ENCODE measurements around the gene SCN4B. TPM values are rescaled to one million over a fixed set of nuclear protein-coding genes. Genes with fewer than 3 reads are reported as not detected.

SCN4B gene
- total RNA-seq, 1 experiment from 2014 or later, result 1.6 TPM

DNA sequence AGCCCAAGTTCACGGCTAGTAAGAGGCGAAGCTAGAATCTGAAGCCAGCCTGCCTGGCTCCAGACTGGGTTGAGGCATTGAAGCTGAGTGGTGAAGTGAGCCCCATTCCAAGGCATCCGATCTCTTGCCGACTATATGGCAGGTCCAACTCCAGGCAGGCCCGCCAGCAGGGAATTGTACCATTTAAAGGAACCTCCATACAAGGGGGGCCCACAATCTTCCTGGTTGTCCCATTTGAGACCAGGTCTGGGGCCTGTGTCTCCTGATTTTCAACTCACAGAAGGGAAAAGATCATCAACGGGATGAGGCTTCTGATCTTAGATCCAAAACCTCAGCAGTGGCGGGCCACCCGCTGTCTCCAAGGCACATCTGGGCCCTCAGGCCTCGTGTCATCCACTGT lies 19.7 kb upstream of the SCN4B start:
- Mint-ChIP-seq H3K9me3 (no peaks in the 10 kb centered on the region), H3K4me1 (peaks cover 42 to 52% of the 10 kb centered on the region in 2 experiments), H3K27ac (no peak overlapping the region), H3K4me3 (no peak overlapping the region), H3K27me3 (ENCODE audit: low read depth) (peaks cover 95% of the 10 kb centered on the region), H3K36me3 (ENCODE audit: insufficient read depth in 1 of 3, low read depth in 3 of 3) (no peaks in the 10 kb centered on the region)
- Histone ChIP-seq H3K14ac (ENCODE audit: insufficient read depth, low read length) (no peak overlapping the region), H4K91ac (ENCODE audit: insufficient read length, low read depth, low read length) (no peak overlapping the region), H2BK12ac (ENCODE audit: insufficient read length, low read depth, low read length) (no peak overlapping the region), H2BK5ac (ENCODE audit: insufficient read length, low read length) (no peak overlapping the region), H3K9me3 (ENCODE audit: control insufficient read depth, low read depth, low read length) (no peaks in the 10 kb centered on the region), H3K9ac (ENCODE audit: extremely low read depth, insufficient read length, low read length) (no peak overlapping the region), H3K56ac (ENCODE audit: insufficient read length, low read depth, low read length) (no peak overlapping the region), H4K5ac (ENCODE audit: insufficient read length, low read depth, low read length) (no peak overlapping the region), H3K23ac (ENCODE audit: insufficient read length, low read depth, low read length) (no peak overlapping the region), H3K79me1 (ENCODE audit: insufficient read depth, low read depth, low read length, poor library complexity, severe bottlenecking) (no peaks in the 10 kb centered on the region), H4K8ac (replicated peaks; ENCODE audit: insufficient read length, low read depth, low read length) (no peak overlapping the region), H3K18ac (ENCODE audit: insufficient read length, low read depth, low read length) (no peak overlapping the region), H3T11ph (ENCODE audit: low read length) (no peak overlapping the region), H3K79me2 (ENCODE audit: insufficient read depth, low read length) (no peaks in the 10 kb centered on the region), H3K4me2 (ENCODE audit: insufficient read depth, insufficient read length, low read length) (no peak overlapping the region), H3K23me2 (ENCODE audit: insufficient read length, low read depth, low read length, poor library complexity, severe bottlenecking) (peaks cover 13% of the 10 kb centered on the region), H3K27me3 (ENCODE audit: insufficient read depth, low read length) (peaks cover 33% of the 10 kb centered on the region; the same call in 1 of the 2 replicates), H2BK120ac (ENCODE audit: low read depth, low read length, poor library complexity, severe bottlenecking) (no peak overlapping the region), H2AFZ (ENCODE audit: low read length) (no peak overlapping the region), H4K20me1 (ENCODE audit: control insufficient read depth, insufficient read depth, insufficient read length) (no peaks in the 10 kb centered on the region), H3K4ac (ENCODE audit: low read depth, low read length) (no peak overlapping the region), H3K27ac (ENCODE audit: insufficient read length, low read depth, low read length) (no peak overlapping the region), H2BK15ac (ENCODE audit: low read depth, low read length) (no peak overlapping the region), H2BK20ac (ENCODE audit: low read depth, low read length, poor library complexity, severe bottlenecking) (no peak overlapping the region), H2AK5ac (ENCODE audit: insufficient read length, low read length) (no peak overlapping the region), H3K4me1 (ENCODE audit: insufficient read depth, low read length) (peaks cover 6% of the 10 kb centered on the region; the same call in 1 of the 2 replicates)
- WGBS (ENCODE audit: extremely low coverage, insufficient read length, low lambda C conversion rate), result no CpG with 5 or more reads among the region's 9 CpGs
- DNase-seq, result no peak
- TF ChIP-seq CTCF (conservative IDR thresholded peaks at IDR 0.05), result no peak
